Umbilical cord (tissue), 2 donors: ENCODE data around the gene PARP8. TPM values are rescaled to one million over a fixed set of nuclear protein-coding genes. Genes with fewer than 3 reads are reported as not detected.
A peak's percentile ranks its signal among the peaks of the same experiment; 100 is the strongest.
"Not testable (repeated sequence)": the region's sequence is repeated elsewhere in the genome, so short reads cannot be mapped to it uniquely, and the experiment has no call there.

ENCODE experiments used
- DNase-seq: peaks from one replicate; pipeline ENCODE4 v3.0.0-alpha.2; 2015; ENCODE audit warnings: low spot score
- total RNA-seq: library from RNA; depleted of rRNA; stranded (reverse); fragments of >200 nt; gene quantifications from one replicate; pipeline ENCODE4 v1.2.3, GENCODE V29; 2014; ENCODE audit warnings: low replicate concordance; ENCODE audit not compliant: insufficient read depth

The PARP8 gene
- total RNA-seq, 1 donor from 2014 or later = 60.4 TPM

DNA sequence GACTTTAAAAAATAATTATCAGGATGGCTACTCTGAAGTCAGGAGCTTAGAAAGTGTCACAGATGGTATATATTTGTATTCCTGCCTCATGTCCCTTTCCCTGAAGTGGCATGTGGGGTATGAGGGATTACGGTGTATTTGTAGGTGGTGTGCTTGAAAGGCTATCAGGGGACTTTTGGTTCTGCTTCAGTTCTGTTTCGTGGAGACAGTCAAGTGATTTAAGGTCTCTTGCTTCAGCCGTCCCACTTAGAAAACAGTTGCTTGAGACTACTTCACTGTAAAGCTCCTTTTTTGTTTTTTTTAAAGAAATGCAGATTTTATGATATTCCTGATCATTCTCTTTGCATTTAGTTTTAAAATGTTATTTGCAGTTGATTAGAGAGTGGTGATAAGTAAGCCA lies 18.3 kb downstream of the PARP8 start:
- no peak for DNase-seq

DNA sequence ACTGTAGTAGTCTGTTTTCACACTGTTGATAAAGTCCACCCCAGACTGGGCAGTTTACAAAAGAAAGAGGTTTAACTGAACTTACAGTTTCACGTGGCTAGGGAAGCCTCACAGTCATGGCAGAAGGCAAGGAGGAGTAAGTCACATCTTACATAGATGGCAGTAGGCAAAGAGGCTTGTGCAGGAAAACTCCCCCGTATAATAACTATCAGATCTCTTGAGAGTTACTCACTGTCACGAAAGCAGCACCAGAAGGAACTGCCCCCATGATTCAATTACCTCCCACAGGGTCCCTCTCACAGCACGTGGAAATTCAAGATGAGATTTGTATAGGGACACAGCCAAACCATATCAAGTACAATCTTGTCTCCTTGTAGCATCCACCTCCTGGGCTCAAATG lies 21.1 kb downstream of the PARP8 start:
- DNase-seq = no peak

DNA sequence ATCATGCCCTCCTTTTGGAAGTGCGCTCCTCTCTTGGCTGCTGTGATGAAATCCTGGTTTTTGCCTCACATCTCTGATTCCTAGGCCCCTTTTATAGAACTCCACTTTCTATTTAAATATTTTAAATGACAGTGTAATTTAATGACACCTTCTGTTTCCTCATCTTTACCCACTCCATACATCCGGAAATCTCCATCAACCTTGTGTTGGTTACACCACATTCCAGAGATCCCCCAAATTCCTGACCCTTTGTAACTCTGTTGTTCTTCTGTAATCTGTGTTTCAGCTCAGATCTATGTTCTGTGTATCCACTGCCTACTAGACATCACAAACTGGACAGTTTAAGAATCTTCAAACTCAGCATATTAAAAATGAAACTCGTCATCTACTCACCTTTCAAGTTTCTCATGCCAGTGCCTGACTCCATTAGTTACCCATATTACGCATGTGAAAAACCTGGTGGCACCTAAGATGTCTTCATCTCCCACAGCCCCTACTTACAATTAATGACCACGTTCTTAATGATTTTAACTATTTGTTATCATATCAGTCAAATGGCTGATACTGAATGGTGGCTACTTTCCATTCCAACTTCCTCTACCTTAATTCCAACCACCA lies 25.1 kb downstream of the PARP8 start:
- no peak for DNase-seq

DNA sequence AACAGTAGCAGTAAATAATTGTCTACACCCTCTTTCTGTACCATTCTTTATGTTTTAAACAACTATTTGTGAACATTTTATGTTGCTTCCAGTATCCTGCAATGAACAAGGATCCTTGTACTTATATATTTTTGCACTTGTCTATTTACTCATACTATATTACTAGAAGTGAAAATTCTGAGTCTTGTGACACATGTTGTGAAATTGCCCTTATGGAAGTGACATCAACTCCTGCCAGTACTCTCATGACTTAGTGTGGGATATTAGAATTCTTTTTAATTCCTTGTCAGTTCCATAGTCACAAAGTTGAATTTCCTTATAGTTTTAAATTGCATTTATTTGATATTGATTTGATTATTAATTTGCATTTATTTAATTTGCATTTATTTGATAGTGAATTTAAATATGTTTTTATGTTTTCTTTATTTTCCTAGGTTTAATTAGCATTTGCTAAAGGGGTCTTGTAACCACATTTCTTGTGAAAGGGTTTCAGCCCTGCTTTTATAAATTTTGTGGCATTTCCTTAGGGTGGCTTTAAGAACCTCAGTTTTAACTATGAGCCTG lies 27.7 kb downstream of the PARP8 start:
- DNase-seq = no peak

DNA sequence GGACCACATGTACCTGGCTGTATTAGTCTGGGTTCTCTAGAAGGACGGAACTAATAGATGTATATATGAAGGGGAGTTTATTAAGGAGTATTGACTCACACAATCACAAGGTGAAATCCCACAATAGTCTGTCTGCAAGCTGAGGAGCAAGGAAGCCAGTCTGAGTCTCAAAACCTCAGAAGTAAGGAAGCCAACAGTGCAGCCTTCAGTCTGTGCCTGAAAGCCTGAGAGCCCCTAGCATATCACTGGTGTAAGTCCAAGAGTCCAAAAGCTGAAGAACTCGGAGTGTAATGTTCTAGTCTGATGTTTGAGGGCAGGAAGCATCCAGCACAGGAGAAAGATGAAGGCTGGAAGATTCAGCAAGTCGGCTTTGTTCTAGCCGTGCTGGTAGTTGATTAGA lies 28.2 kb downstream of the PARP8 start:
- DNase-seq = not testable (repeated sequence)

DNA sequence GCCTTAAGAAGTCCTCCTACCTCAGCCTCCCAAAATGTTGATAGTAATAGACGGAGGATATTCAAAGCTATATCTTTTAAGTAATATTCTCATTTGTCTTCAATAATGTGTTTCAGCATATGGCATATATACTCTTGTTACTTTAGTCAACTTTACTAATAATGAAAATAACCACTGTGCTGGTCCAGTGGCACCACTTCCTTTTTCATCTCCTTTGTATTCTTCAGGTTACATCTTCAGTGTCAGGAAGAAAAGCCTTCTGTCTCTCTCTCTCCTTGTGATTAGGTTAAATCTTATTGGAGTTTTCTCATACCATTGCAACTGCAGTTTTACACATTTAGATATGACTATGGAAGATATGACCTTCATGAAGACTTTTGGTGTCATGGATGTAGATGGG lies 31.3 kb downstream of the PARP8 start:
- no peak for DNase-seq

DNA sequence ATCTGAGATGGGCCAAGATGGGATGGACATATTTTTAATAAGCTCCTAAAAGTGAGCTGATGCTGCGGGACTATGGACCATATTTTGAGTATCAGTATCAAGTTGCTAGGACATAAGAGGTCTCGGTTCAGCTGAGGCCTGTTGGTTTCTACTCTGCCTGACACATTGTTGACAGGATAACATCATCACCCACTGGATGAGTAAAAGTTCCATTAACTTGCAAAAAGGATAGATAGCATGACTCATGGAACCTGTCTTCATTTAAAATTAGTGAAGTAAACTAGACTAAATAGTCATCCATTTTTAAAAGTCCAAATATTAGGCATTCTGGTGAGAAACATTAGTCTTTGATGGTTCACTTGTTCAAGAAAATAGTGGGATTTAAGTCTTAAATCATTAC lies 33.3 kb downstream of the PARP8 start:
- DNase-seq = no peak

DNA sequence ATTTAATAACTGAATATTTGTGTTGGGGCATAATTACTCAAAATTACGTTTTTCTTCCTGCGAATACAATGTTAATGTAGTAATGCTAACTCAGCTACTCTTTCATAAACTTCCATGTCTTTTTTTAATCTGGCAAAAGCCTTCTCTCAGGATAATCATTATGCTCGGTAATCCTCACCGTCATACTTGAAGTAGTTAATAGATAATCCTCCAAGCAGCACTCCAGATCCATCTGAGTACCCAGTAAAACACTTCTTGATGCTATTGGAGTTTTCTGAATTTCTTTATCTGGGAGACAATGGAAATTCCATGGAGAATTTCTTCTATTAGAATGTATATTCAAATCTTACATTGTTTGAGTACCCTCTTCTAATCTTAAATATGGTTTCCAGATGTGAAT lies 34.3 kb downstream of the PARP8 start:
- no peak for DNase-seq

DNA sequence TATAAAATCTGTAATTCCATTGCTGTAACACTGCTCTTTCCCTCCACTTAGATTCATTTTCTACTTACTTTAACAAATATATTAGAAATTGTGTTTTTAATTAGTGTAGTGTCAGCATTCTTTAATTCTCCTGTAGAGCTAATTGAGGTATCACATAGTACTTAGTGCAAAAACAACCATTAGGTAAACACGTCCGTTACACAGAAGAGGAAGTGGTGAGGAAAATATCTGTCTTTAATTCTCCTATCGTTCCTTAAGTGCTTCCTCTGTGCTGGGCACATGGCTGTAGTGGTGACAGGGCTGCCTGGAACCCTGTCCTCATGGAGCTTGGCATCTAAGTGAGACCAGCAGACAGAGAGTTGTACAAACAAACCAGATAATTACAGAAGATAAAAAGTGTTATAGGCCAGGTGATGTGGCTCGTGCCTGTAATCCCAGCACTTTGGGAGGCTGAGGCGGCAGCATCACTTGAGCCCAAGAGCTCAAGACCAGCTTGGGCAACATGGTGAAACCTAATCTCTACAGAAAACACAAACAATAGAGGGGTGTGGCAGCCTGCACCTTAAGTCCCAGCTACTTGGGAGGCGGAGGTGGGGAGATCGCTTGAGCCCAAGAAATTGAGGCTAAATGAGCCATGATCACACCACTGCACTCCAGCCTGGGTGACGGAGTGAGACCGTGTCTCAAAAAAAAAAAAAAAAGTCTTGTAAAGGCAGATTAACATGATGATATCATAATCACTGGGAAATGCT lies 36.4 kb downstream of the PARP8 start:
- no peak for DNase-seq

DNA sequence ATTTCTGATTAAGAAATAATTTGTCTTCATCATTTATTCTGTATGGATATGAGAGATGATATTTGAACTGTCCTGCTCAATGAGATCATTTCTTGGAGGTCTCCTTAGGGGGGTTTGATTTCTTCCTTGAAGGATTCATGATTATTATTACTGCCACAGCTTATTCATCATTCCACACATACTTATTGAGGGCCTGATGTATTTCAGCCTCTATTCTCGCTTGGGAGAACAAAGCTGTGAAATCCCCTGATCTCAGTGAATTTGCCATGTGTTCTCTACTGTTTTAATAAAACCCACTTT lies 36.9 kb downstream of the PARP8 start:
- no peak for DNase-seq

DNA sequence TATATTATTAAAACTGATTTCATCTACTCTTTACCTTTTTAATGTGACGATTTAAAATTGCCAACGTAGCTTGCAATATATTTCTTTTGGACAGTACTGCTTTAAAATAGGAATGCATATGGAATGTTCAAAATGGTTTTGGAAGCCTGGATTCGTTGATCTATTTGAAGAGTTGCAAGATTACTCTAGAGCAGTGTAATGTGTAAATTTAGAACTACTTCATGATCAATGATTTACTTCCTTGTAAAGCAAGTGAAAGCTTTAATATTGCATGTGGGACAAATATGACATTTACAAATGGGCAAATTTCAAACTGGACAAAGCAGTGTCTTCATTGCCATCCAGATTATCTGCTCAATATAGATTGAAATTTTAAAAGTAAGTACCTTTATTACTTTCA lies 38.3 kb downstream of the PARP8 start:
- DNase-seq = no peak

DNA sequence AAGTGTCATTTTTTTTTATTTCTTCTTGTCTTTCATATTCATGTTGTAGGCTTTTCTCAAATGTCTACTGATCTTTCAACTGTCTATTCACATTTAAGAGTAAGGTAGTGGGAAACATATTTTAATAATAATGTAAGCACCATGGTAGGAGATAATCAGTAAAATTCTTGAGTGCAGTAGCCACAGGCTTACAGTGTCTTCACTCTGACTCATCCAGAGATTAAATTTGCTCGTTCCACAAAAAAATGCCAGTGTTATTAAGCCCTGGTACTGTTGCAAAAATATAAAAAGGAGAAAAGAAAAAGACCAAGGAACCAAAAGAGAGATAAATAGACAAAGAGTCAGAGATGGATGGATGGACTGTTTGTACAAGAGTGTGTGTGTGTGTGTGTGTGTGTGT lies 43.0 kb downstream of the PARP8 start:
- DNase-seq = peak; percentile 46

DNA sequence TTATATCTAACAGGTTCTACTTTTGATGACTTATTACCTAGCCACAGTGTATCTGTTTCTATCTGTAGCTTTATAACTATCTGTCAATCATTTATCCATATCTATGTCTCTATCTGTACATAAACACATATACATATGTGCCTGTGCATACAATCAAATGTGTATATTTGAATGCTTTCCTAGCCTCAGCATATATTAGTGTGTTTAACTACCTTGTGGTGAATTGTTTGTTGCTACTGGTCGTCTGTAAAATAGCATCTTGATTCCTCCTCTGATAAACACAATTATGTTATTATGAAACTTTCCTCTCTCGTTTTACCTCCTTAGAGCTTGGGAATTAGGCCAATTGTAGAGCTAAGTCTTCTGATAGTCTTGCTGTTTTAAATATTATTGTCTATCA lies 44.4 kb downstream of the PARP8 start:
- no peak for DNase-seq

DNA sequence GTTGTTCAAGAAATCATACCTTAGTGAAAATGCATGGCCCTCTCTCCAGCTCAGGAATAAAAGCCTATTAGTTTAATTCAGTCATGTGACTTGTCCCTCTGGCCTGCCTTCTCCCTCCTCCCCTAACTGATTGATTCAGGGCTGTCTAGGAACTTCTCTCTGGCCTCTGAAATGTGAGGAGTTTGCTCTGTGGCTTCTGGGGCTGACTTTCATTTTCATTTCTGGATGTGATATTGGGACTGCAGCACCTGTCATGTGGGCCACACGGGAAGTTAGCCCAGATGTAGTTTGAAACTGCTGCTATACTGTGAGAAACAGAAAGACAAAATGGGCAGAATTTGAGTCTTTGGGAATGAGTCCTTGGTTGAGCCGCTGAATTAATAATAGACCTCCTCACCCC lies 44.8 kb downstream of the PARP8 start:
- DNase-seq = no peak

DNA sequence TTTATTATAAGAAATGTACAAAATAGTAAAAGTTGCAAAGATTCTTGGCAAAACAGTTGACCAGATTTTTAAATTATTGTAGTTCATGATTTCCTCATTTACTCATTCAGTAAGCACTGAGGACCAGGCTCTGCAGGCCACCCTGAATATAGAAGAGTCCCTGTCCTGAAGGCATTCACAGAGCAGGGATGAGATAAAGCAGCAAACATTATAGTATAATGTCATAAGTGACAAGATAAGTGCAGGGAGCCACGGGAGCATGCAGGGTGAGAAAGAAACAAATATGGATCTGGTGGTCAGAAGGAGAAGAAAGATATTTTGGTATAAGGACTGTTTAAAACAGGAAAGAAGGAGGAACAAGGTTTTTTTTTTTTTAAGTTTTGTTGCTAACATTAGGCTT lies 46.0 kb downstream of the PARP8 start:
- DNase-seq = no peak

DNA sequence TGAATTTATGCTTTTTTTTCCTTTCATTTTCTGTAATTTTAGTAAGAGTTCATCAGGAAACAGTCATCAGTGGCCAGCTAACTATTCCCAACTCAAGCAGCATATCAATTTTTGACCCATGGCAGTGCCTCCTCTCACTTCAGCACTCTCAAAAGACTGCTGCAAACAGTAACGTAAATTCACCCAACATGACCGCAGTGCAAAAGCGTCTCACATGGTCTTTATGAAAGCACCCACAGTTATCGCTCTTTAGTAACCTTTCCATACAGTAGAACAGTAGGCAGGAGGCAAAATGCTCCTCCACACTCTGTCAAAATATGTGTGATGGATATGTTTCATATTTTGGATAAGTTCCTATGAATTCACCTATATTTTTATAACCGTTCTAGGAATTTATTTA lies 48.6 kb downstream of the PARP8 start:
- no peak for DNase-seq

DNA sequence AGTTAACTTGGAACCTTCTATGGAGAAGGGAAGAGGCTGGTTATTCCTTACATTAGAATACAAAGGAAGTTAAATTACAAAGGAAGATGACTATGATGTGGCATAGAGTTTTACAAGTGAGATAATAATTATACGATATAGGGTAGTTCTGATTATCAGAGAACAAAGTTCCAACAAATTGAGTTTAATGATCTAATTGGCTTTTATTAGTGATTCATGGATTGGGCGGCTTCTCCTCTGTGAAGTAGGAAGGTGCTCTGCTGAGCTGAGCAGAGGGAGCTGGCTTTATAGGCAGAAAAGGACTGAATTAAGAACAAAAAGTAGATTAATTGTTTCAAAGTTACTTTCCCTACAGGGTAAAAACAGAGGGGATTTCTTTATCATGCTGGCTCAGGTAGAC lies 49.7 kb downstream of the PARP8 start:
- no peak for DNase-seq

DNA sequence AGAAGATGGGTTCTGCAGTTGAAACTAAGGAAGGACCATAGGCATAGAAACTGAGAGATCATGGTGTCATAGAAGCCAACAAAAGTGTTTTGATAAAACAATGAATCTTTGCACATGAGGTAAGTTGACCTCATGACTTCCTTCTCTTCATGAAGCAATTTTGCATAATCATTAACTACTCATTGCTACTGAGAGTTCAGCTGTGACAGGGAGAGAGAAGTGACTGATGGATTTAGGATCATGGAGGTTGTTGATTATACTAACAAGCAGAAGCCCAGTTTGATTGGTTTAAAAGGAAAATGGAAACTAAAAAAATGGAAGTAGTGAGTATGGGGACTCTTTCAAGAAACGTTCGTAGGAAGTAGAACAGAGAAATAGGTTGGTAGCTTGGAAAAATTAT lies 51.2 kb downstream of the PARP8 start:
- no peak for DNase-seq

DNA sequence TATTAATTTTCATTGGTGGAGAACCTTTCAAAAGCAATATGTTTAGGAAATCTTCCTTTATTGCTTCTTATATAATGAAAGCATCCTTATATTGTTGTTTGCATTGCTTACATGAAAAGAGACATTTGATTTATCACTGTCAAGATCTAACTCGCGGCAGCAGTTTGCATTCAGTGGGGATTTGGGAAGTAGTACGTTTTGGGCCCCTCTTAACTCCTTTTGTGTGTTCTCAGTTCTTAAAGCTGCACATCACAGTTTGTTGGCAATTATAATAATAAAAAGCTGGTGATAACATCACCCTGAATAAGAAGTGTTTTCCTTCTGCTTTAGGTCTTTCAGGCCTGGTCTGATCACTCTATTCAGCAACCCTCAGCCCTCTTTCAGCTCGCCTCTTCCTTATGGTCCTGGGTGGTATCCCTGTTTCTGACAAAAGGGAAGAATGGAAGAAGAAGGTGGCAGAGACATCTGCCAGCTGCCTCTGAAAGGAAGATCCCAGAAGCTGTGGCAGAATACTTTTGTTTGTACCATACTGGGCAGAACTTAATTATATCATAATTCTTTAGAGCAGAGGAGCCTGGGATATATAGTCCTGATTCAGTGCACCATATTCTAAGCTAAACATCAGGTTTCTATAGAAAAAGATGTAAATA lies 53.7 kb downstream of the PARP8 start:
- DNase-seq = no peak

DNA sequence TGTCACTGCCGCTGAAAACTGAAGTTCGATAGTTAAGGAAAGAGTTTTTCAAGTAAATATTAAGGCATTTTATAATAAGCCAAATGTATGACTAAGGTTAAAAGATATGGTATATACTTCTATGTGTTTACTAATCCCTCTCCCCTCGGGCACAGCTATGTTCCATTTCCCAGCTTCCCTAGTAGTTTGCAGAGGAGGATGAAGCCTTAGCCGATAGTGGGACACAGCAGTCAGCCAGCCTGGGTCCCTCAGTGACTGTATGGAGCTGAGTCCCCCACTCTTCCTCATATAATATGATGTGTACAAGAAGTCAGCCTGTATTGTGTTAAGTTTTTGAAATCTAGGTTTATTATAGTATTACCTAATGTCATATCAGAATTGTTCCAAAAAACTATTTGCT lies 55.8 kb downstream of the PARP8 start:
- no peak for DNase-seq

DNA sequence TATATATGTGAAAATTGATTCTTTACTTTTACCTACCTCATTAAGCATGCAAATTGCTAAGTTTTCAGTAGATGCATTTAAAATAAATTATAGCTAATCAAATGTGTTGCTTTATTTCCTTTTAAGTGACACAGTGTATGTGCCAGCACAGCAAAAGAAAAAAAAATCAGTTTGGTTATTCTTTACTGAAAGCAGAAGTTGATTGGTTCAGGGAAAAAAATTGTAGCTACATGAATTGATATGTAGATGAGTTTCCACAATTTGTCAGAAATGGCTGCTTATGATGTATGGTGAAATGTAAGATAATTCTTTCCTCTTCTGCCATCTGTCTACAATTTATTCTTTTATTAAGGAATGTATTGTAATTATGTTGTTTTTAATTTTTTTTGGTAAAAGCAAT lies 57.8 kb downstream of the PARP8 start:
- DNase-seq = no peak

DNA sequence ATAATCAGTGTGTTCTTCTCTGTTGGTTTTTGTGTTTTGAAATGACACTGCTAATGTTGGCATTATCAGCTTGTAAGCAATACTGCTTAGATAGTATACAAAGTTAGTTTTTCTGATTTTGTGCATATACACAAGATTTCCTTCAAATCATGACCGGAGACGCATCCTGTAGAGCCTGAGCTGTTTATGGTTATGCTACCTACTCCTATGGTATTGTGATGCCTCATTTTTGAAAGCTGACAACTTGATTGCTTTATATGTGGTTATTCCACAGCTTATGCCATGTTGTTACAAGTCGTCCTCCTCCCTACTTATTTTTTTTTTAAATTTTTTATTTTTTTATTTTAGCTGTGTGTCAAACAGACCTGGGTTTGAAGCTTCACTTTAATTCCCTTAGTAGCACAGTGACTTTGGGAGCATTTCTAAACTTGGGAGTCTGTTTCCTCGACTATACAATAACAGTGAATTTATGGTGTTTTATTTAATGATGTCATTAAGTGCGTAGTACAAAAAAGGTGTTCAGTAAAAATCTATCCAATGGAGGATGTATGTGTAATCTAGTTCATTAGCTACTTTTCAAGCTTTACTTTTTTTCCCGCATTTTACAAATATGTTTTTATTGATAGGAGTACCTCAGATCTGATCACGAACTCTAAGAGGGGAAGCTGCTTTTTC lies 59.5 kb downstream of the PARP8 start:
- DNase-seq = no peak
